ENCODE results near the gene OR6C70. TPM values are rescaled to one million over a fixed set of nuclear protein-coding genes. Genes with fewer than 3 reads are reported as not detected.
A peak's percentile ranks its signal among the peaks of the same experiment; 100 is the strongest.

The OR6C70 gene
- total and polyA plus RNA-seq, 2 of the 13 experiments (the other 11 are each of a cell fraction or from before 2014, with no cell fraction given), result not detected

DNA sequence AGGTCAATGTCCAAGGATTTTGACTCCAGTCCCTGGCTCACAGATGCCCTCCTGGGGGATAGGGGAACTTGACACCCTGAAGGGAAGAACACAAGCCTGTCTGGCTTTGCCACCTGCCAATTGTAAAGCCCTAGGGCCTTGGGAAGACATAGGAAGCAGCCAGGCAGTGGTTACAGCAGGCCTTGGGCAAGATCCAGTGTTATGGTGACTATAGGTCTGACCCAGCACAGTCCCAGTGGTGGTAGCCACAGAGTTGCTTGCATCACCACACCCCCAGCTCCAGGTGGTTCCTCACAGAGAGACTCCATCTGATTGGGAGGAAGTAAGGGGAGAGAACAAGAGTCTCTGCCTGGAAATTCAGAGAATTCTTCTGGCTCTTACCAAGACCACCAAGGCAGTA lies 46.5 kb upstream of the OR6C70 start:
- ChIA-PET CTCF (ENCODE audit: low intra/inter-chr PET ratio, low total read pairs) (no interaction called here), POLR2A (no interaction called here)
- Histone ChIP-seq H2AFZ (ENCODE audit: low read length) (no peak overlapping the region), H3K27me3 (ENCODE audit: control insufficient read depth in 1 of 2, insufficient read depth in 2 of 2, low read length in 2 of 2) (no peaks in the 10 kb centered on the region), H4K20me1 (ENCODE audit: insufficient read depth, low read length) (no peaks in the 10 kb centered on the region), H3K9ac (ENCODE audit: insufficient read depth, low read depth, low read length) (no peak overlapping the region), H3K4me1 (ENCODE audit: insufficient read depth, low read length) (peaks cover 8% of the 10 kb centered on the region; the same call in 1 of the 2 replicates), H3K4me3 (replicated peaks in 1 of 3; ENCODE audit: insufficient read depth in 1 of 3, low read depth in 2 of 3, low read length in 3 of 3) (no peak overlapping the region), H3K4me2 (ENCODE audit: low read depth, low read length) (no peak overlapping the region), H3K36me3 (replicated peaks in 1 of 2; ENCODE audit: control insufficient read depth in 1 of 2, insufficient read depth in 2 of 2, low read length in 2 of 2) (no peaks in the 10 kb centered on the region), H3K27ac (ENCODE audit: extremely low read length, insufficient read depth, low read length) (no peak overlapping the region), H3K79me2 (ENCODE audit: insufficient read depth, low read length) (no peaks in the 10 kb centered on the region), H3K9me3 (ENCODE audit: low read length) (no peaks in the 10 kb centered on the region)
- DNase-seq (ENCODE audit: low spot score), result no peak
- intact Hi-C loops (cut with micrococcal nuclease; ENCODE audit: unreplicated experiment) (no loop called here), in situ Hi-C loops (cut with HindIII; ENCODE audit: extremely low pct_ligation_motif_present, low pct_unique_long_range_greater_than_20kb) (no loop called here)
- TF ChIP-seq, protein P1, sequence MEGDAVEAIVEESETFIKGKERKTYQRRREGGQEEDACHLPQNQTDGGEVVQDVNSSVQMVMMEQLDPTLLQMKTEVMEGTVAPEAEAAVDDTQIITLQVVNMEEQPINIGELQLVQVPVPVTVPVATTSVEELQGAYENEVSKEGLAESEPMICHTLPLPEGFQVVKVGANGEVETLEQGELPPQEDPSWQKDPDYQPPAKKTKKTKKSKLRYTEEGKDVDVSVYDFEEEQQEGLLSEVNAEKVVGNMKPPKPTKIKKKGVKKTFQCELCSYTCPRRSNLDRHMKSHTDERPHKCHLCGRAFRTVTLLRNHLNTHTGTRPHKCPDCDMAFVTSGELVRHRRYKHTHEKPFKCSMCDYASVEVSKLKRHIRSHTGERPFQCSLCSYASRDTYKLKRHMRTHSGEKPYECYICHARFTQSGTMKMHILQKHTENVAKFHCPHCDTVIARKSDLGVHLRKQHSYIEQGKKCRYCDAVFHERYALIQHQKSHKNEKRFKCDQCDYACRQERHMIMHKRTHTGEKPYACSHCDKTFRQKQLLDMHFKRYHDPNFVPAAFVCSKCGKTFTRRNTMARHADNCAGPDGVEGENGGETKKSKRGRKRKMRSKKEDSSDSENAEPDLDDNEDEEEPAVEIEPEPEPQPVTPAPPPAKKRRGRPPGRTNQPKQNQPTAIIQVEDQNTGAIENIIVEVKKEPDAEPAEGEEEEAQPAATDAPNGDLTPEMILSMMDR (CRISPR knock-in tag; IDR thresholded peaks at IDR 0.05), result 0 out of 2 replicates have a peak, but pooled peaks have one; percentile 12
- no peak for TF ChIP-seq ZKSCAN1 (IDR thresholded peaks at IDR 0.05; ENCODE audit: low read length)
- no peak for TF ChIP-seq ZNF841 (CRISPR knock-in tag; IDR thresholded peaks at IDR 0.05; ENCODE audit: borderline replicate concordance)
- TF ChIP-seq ZNF614 (CRISPR knock-in tag; IDR thresholded peaks at IDR 0.05; ENCODE audit: borderline replicate concordance), result no peak
- 0 out of 2 replicates have a peak, but pooled peaks have one; percentile 19 for TF ChIP-seq SMC3 (IDR thresholded peaks at IDR 0.05; ENCODE audit: low read length)
- TF ChIP-seq ZSCAN22 (CRISPR knock-in tag; IDR thresholded peaks at IDR 0.05), result no peak
- TF ChIP-seq, protein P2, sequence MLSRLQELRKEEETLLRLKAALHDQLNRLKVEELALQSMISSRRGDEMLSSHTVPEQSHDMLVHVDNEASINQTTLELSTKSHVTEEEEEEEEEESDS (CRISPR knock-in tag; IDR thresholded peaks at IDR 0.05; ENCODE audit: borderline replicate concordance), result no peak
- no peak for TF ChIP-seq THAP11 (CRISPR knock-in tag; IDR thresholded peaks at IDR 0.05)
- no peak for TF ChIP-seq MTA1 (CRISPR knock-in tag; IDR thresholded peaks at IDR 0.05; ENCODE audit: borderline replicate concordance)
- TF ChIP-seq, protein P3, sequence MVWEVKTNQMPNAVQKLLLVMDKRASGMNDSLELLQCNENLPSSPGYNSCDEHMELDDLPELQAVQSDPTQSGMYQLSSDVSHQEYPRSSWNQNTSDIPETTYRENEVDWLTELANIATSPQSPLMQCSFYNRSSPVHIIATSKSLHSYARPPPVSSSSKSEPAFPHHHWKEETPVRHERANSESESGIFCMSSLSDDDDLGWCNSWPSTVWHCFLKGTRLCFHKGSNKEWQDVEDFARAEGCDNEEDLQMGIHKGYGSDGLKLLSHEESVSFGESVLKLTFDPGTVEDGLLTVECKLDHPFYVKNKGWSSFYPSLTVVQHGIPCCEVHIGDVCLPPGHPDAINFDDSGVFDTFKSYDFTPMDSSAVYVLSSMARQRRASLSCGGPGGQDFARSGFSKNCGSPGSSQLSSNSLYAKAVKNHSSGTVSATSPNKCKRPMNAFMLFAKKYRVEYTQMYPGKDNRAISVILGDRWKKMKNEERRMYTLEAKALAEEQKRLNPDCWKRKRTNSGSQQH (CRISPR knock-in tag; IDR thresholded peaks at IDR 0.05; ENCODE audit: low read depth), result no peak
- no peak for TF ChIP-seq JUN (CRISPR knock-in tag; IDR thresholded peaks at IDR 0.05)
- no peak for TF ChIP-seq ATRX (CRISPR knock-in tag; IDR thresholded peaks at IDR 0.05; ENCODE audit: borderline replicate concordance)
- TF ChIP-seq SRSF1 (optimal IDR thresholded peaks at IDR 0.05; ENCODE audit: low read depth, low read length), result no peak
- TF ChIP-seq ZNF382 (CRISPR knock-in tag; IDR thresholded peaks at IDR 0.05; ENCODE audit: borderline replicate concordance), result no peak
- no peak for TF ChIP-seq DMAP1 (CRISPR knock-in tag; IDR thresholded peaks at IDR 0.05)
- TF ChIP-seq HNF4A (CRISPR knock-in tag; IDR thresholded peaks at IDR 0.05), result peak; percentile 37; the same call in 1 of the 2 replicates
- no peak for TF ChIP-seq MYNN (CRISPR knock-in tag; IDR thresholded peaks at IDR 0.05; ENCODE audit: low read depth)
- TF ChIP-seq FLYWCH1 (CRISPR knock-in tag; IDR thresholded peaks at IDR 0.05), result no peak
- no peak for TF ChIP-seq HNRNPLL (IDR thresholded peaks at IDR 0.05; ENCODE audit: low read depth, low read length, poor library complexity, severe bottlenecking)
- TF ChIP-seq, protein P4, sequence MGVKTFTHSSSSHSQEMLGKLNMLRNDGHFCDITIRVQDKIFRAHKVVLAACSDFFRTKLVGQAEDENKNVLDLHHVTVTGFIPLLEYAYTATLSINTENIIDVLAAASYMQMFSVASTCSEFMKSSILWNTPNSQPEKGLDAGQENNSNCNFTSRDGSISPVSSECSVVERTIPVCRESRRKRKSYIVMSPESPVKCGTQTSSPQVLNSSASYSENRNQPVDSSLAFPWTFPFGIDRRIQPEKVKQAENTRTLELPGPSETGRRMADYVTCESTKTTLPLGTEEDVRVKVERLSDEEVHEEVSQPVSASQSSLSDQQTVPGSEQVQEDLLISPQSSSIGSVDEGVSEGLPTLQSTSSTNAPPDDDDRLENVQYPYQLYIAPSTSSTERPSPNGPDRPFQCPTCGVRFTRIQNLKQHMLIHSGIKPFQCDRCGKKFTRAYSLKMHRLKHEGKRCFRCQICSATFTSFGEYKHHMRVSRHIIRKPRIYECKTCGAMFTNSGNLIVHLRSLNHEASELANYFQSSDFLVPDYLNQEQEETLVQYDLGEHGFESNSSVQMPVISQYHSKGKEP (CRISPR knock-in tag; IDR thresholded peaks at IDR 0.05), result no peak
- no peak for TF ChIP-seq ZNF441 (CRISPR knock-in tag; IDR thresholded peaks at IDR 0.05; ENCODE audit: borderline replicate concordance)
- TF ChIP-seq ZNF713 (CRISPR knock-in tag; IDR thresholded peaks at IDR 0.05), result no peak
- peak; percentile 52 for ATAC-seq
- no TSS peak for BruUV-seq (replicated peaks)
- no peak for FAIRE-seq
